Colonic mucosa (tissue), 4 donors: ENCODE results near the gene YLPM1. TPM values are rescaled to one million over a fixed set of nuclear protein-coding genes. Genes with fewer than 3 reads are reported as not detected.

Experiments
- DNase-seq: peaks from one replicate; pipeline ENCODE4 v3.0.0-alpha.2; 2020
- H3K27ac ChIP-seq: fragments of 200-600 bp; one replicate; pipeline ENCODE4 v1.8.0; 2021
- H3K27me3 ChIP-seq: fragments of 200-600 bp; one replicate; pipeline ENCODE4 v1.8.0; 2021
- H3K36me3 ChIP-seq: fragments of 200-600 bp; one replicate; pipeline ENCODE4 v1.8.0; 2021
- H3K4me1 ChIP-seq: fragments of 200-600 bp; one replicate; pipeline ENCODE4 v1.8.0; 2021; ENCODE audit warnings: mild to moderate bottlenecking
- H3K4me3 ChIP-seq: fragments of 200-600 bp; one replicate; pipeline ENCODE4 v1.8.0; 2021
- H3K9ac ChIP-seq, 2 donors: one replicate each; pipeline ENCODE4 v1.7.0; 2013; ENCODE audit warnings: control low read depth in 2 of 2, low read depth in 2 of 2, low read length in 2 of 2
- H3K9me3 ChIP-seq: fragments of 200-600 bp; one replicate; pipeline ENCODE4 v1.8.0; 2021
- intact Hi-C: fragments of 100-400 bp; cut with DNase I; formaldehyde crosslinking; loops from one replicate; pipeline ENCODE4 v1.14.1; 2022
- total RNA-seq, 2 donors: library from RNA; stranded (reverse); fragmentation: NEBNext Ultra II Directional in 1 of 2; extraction: Animal tissue kit (Norgen Biotek cat#: 25700) in 1 of 2; gene quantifications; one replicate each; pipeline ENCODE4 v1.2.1, GENCODE V29; 2021
- TF ChIP-seq, protein P1 (sequence below): fragments of 200-600 bp; IDR thresholded peaks from one replicate; pipeline ENCODE4 v1.8.0; 2022; ENCODE audit warnings: antibody characterized with exemption, mild to moderate bottlenecking
- donor health status: healthy.
- donor health status: DM: no; HTN: no; CAD: no.
- donor health status: DM: no; HTN: no; CAD: no.

YLPM1 gene
- total RNA-seq, 2 donors from 2014 or later, result 36.1 to 41.7 TPM

- no peaks in the 10 kb centered on the region for H3K36me3 ChIP-seq
- TF ChIP-seq, protein P1, sequence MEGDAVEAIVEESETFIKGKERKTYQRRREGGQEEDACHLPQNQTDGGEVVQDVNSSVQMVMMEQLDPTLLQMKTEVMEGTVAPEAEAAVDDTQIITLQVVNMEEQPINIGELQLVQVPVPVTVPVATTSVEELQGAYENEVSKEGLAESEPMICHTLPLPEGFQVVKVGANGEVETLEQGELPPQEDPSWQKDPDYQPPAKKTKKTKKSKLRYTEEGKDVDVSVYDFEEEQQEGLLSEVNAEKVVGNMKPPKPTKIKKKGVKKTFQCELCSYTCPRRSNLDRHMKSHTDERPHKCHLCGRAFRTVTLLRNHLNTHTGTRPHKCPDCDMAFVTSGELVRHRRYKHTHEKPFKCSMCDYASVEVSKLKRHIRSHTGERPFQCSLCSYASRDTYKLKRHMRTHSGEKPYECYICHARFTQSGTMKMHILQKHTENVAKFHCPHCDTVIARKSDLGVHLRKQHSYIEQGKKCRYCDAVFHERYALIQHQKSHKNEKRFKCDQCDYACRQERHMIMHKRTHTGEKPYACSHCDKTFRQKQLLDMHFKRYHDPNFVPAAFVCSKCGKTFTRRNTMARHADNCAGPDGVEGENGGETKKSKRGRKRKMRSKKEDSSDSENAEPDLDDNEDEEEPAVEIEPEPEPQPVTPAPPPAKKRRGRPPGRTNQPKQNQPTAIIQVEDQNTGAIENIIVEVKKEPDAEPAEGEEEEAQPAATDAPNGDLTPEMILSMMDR, result no peak
- H3K27me3 ChIP-seq, result no peaks in the 10 kb centered on the region
- H3K4me3 ChIP-seq, result peak overlapping the region; percentile 87
- peak; percentile 62 for DNase-seq
- H3K9ac ChIP-seq, result peak overlapping the region; percentile 98 to 99
- H3K4me1 ChIP-seq, result peaks cover 10% of the 10 kb centered on the region
- intact Hi-C loops, result no loop called here
- no peaks in the 10 kb centered on the region for H3K9me3 ChIP-seq
- peak overlapping the region; percentile 97 for H3K27ac ChIP-seq
Measured at GRCh38 chr14:74882103-74882920, 119.2 kb downstream of the YLPM1 start.

Other genes starting within 250 kb of the YLPM1 start
- gene LTBP2, start 151.1 kb upstream of the YLPM1 start, total RNA-seq, result 1 to 10 TPM; 1.9 to 3.7 TPM
- 10 to 100 TPM; 37.2 to 37.5 TPM for gene AREL1, start 50.2 kb upstream of the YLPM1 start, total RNA-seq
- 10 to 100 TPM; 40.3 to 42.2 TPM for gene FCF1, start 50.2 kb upstream of the YLPM1 start, total RNA-seq
- not detected for gene PROX2, start 112.8 kb downstream of the YLPM1 start, total RNA-seq
- 100 to 1,000 TPM; 148 to 149 TPM for gene DLST, start 118.6 kb downstream of the YLPM1 start, total RNA-seq
- gene RPS6KL1, start 159.9 kb downstream of the YLPM1 start, total RNA-seq, result 10 to 100 TPM in 1 of 2 donors, 1 to 10 TPM in 1; 9.1 to 14.0 TPM
- 1 to 10 TPM in 1 of 2 donors, under 1 TPM in 1; 0.57 to 2.2 TPM for gene PGF, start 192.3 kb downstream of the YLPM1 start, total RNA-seq
- gene EIF2B2, start 239.6 kb downstream of the YLPM1 start, total RNA-seq, result 10 to 100 TPM; 34.0 to 48.9 TPM